ENCODE results near the gene ST8SIA6.
A peak's percentile ranks its signal among the peaks of the same experiment; 100 is the strongest.
"Not testable (repeated sequence)": the region's sequence is repeated elsewhere in the genome, so short reads cannot be mapped to it uniquely, and the experiment has no call there.

Gene ST8SIA6

DNA sequence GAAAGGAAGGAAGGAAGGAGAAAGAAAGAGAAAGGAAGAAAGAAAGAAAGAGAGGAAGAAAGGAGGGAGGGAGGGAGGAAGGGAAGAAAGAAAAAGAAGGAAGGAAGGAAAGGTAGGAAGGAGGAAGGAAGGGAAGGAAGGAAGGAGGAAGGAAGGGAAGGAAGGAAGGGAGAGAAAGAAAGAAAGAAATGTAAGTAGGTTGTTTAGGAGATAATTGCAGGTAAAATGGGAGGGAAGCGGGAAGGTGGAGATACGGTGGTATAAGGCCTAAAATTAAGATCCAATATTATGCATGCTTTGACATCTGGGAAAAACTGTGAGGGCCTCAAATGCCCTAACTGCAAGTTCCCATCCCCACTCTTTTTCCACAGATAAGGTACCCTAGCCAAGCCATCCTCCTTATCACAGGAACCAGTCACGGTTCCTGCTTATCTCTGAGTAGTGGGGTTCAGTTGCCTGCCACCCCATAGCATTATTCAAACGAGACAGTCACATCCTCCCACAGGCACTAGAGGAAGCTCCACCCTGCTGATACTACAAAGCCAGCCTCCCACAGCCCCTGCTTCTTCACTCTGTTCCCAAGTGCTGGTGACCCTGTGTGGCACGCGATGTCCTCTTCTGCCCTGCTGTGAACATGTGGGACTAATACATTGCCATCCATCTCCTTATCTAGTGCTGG is 28.7 kb downstream of the ST8SIA6 start:
- no peak for DNase-seq

DNA sequence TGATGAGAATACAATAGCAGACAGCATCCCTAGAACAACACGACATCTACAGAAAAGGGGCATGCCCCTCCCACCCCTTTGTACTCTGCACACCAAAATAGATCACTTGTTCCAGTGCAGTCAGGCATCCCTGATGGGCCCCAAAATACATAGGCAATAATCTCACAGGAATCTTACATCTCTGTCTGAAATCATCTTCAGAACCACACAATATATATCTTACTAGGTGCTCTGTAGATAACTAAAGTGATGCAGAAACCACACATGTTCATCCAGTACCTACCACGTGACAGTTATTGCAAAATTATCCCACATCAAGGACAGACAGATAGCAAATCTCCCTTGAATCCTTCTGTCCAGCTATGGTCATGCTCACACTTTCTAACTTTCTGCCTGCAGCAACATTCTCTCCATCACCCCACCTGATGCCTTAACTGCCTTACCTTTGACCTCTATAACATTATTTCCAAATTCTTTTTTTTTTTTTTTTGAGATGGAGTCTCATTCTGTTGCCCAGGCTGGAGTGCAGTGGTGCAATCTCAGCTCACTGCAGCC is 30.7 kb downstream of the ST8SIA6 start:
- DNase-seq: no peak

DNA sequence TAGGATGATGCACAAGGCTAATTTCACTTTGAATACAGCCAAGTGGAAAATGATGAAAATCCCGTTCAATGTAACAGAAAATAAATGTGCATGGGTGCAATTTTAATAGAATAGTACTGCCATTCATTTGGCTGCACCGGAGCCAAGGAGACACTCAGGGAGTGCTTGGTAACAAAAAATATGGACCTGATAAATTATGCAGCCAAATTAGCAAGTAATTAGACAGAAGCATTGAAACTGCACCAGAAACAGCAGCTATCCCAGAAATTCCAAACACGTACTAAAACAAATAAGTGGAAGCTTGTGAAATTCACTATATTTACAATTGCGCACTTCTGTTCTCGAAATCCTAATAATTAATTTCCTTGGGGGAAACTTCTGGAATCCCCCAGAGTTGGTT is 31.5 kb downstream of the ST8SIA6 start:
- DNase-seq: no peak

DNA sequence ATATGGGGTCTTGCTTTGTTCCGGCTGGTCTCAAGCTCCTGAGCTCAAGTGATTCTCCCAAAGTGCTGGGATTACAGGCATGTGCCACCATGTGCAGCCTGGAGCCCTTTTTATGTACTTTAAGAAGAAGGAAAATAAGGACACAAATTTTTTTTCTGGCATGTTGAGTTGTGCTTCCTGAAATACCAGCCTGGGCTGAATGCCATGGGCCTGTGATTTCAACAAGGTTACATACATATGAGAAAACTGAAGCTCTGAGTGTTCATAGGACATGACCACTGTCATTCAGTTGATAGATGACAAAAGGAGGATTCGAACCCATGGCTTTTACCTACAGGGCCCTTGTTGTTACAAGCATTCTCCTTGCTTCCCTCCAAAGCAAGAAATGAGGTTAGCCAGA is 36.1 kb downstream of the ST8SIA6 start:
- DNase-seq: no peak

DNA sequence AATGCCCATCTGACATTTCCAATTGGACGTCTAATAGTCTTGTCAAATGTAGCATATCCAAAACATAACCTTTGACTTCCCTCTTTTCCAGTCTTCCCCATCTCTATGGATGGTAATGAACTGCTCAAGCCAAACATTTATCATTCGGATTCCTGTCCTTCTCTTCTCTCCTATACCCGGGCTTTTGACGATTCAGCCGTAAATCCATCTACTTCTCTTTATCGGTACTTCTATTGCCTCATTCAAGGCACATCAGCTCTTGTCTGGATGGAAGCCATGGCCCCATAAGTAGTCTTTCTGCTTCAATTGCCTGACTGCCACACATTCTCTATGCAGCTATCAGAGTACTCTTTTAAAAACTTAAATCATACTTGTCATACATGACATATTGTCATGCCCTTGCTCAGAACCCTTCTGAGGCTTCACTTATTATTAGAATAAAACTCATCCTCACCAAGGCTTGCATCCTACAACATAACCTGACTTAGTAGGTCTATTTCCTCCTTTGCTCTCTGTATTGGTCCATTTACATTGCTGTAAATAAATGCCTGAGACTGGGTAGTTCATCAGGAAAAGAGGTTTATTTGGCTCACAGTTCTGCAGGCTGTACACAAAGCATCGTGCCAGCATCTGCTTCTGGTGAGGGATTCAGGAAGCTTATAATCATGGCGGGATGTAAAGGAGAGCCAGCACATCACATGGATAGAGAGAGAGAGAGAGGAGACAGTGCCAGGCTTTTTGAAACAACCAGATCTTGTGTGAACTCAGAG is 37.8 kb downstream of the ST8SIA6 start:
- no peak for DNase-seq

DNA sequence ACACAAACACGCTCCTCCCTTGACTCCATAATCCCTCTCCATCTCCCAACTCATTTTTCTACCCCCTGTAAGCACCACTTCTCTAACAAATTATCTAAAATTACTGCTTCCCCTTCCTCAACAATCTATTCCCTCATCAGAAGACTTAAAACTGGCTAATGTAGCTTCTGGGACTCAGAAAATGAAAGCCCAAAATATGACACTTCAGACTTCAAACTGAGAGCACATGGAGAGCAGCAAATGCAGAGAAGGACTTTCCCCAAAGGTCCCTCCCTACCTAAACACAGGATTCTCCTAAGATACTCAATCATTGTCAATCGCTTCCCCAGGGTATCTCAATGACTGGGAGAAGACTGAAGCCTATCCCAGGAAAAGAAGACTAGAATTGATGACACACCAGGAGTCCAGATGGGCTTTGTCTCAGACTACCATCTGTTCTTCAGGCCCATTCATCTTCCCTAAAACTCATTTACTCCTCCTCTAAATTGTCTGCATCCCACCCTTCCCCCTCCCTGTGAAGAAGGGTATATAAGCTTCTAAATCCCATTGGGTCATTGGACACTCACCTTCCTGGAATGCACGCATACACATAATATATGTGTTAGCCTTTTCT is 39.2 kb downstream of the ST8SIA6 start:
- no peak for DNase-seq

DNA sequence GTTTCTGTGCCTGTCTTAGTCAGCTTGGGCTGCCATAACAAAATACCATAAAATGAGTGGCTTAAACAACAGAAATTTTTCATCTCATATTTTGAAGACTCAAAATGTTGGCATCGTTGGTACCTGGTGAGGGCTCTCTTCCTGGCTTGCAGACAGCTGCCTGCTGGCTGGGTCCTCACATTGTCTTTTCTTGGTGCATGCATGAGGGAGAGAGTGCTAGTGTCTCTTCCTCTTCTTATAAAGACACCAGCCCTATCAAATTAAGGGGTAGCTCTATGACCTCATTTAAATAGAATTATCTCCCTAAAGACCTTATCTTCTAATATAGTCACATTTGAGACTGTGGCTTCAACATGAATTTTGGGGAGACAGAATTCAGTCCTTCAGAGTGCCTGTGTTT is 39.9 kb downstream of the ST8SIA6 start:
- no peak for DNase-seq

GRCh38 chr10:17413876-17414275 is 40.5 kb downstream of the ST8SIA6 start:
- no peak for DNase-seq

- no peak for DNase-seq
These were observed 42.1 kb downstream of the ST8SIA6 start for GRCh38 chr10:17412323-17412722.

DNA sequence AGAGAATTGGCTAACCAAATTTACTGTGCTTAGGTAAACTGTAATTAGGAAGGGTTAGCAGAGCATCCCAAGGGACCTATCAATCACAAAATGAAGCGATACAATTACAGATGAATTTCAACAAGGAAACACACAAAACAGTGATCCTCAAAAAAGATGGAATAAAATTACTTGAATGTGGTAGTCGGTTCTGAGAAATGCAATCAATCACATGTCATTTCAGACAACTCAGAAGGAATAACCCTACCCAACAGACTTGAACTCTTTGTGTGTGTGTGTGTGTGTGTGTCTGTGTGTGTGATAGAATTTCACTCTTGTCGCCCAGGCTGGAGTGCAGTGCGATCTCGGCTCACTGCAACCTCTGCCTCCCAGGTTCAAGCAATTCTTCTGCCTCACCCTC is 43.5 kb downstream of the ST8SIA6 start:
- DNase-seq: no peak

DNA sequence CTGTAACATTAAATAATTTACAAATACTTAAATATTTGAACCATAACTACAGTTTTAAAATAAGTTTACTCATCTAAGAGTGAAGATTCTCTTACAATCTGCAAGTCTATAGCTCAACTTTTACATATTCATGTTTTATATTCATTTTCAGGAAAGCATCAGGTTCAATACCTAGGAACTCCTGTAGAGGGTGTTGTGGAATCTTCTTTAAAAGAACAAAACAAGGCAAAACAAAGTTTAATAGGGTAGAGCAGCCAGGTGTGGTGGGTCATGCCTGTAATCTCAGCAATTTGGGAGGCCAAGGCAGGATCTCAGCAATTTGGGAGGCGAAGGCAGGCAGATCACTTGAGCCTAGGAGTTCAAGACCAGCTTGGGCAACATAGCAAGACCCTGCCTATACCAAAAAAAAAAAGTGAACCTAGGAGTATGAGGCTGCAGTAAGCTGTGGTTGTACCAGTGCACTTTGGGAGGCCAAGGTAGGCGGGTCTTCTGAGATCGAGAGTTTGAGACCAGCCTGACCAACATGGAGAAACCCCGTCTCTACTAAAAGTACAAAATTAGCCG is 45.1 kb downstream of the ST8SIA6 start:
- no peak for DNase-seq

DNA sequence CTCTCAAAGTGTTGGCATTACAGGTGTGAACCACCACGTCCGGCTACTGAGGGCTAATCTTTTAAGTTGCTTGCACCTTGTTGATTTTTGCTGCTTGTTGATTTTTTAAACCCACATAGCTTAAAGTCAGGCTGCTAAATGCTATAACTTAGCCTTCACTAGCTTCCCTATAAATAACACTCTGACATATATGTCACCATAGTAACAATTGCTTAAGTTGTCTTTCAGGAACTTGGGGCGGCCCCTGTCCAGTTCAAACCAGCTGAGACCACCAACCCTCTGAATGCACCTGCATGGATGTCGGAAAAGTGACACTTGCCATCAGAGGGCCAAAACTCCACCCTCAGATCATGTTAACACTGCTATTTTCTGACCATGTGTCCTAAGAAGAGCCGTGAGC is 47.3 kb downstream of the ST8SIA6 start:
- DNase-seq: no peak

DNA sequence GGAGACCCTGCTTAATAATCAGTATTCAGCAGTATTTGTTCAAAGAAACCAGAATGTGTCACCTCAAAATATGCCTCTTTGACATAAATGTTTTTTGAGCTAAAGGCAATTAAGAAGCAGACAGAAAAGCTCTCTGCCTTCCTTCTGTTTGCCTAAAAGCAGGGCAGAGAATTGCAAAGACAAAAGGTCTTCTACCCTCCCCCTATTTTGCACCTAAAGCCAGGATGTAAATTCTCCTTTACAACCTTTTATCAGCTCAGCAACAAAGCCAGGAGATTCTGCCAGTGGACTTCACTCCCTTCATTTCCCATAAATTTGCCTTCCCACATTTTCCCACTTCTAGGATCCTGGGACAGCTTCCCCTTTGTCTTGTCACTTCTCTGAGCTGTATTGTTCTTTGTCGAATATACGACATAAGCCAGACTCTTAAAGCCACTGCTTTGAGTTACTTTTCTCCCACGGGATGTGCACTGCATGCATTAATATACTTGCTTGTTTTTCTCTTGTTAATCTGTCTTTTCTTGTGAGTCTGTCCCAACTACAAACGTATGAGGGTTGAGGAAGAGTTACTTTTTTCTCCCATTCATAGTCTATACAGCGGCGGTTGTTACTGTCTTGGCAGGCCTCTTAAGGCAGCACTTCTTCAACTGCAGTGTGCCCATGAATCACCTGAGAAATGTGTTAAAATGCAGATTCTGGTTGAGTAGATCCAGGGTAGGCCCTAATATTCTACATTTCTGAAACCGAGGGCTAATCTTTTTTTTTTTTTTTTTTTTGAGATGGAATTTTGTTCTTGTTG is 48.2 kb downstream of the ST8SIA6 start:
- DNase-seq: no peak

- DNase-seq: no peak
These were observed 51.2 kb downstream of the ST8SIA6 start for GRCh38 chr10:17403161-17403560.

DNA sequence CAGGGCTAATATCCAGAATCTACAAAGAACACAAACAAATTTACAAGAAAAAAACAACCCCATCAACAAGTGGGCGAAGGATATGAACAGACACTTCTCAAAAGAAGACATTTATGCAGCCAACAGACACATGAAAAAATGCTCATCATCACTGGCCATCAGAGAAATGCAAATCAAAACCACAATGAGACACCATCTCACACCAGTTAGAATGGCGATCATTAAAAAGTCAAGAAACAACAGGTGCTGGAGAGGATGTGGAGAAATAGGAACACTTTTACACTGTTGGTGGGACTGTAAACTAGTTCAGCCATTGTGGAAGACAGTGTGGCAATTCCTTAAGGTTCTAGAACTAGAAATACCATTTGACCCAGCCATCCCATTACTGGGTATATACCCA is 52.4 kb downstream of the ST8SIA6 start:
- not testable (repeated sequence) for DNase-seq

DNA sequence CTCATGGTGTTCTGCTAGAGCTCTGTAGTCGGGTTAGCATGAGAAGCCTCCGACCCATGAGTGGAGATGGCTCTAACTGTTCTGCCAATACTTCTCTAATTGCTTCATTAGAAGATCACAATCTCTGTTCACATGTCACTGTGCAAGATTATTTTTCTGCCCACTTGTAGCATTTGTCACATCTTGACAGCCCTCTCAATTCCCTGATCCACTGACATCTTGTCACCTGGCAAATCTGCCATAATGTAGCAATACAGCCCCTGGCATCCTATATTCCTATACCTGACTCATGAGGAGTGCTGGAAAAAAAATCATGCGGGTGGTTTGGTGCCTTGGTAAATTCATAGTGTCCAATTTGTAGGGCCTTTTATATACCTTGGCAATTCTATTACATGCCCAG is 58.4 kb downstream of the ST8SIA6 start:
- no peak for DNase-seq

DNA sequence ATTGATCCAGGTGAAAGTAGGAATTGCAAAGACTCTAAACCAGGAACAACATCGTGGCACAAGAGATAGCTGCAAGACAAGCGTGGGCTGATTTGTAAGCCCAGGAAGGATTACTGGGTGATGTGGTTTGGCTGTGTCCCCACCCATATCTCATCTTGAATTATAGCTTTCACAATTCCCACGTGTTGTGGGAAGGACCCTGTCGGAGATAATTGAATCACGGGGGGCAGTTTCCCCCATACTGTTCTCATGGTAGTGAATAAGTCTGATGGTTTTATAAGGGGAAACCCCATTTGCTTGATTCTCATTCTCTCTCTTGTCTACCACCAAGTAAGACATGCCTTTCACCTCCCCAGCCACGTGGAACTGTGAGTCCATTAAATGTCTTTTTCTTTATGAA is 59.5 kb downstream of the ST8SIA6 start:
- no peak for DNase-seq

DNA sequence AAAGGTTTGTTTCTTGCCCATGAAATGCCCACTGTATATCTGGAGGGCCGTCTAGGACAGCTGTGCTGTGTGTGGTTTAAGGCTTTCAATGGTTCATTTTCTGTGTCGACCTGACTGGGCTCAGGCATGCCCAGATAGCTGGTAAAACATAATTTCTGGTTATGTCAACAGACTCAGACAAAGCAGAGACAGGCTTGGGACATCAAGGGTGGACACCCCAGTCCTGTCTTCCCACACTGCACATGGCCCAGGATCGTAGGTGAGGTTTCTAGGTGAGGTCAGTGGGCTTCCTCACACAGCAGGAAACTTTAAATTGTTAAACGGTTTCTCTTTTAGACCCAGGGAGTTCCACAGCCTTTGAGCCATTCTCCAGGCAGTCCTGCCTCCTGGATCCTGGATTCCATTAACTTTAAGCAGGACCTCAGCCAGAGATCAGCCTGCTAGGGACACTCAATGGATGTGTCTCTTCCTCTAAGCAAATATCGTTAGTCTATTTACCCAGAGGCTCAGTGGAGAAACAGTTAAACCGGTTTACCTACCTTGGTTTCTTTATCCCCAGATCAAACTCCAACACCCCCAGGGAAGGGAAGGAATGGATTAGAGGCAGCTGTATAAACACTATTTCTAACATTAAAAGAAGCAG is 66.4 kb downstream of the ST8SIA6 start:
- no peak for DNase-seq

- DNase-seq: peak; percentile 85
These were observed 67.7 kb downstream of the ST8SIA6 start for GRCh38 chr10:17386616-17387075.

DNA sequence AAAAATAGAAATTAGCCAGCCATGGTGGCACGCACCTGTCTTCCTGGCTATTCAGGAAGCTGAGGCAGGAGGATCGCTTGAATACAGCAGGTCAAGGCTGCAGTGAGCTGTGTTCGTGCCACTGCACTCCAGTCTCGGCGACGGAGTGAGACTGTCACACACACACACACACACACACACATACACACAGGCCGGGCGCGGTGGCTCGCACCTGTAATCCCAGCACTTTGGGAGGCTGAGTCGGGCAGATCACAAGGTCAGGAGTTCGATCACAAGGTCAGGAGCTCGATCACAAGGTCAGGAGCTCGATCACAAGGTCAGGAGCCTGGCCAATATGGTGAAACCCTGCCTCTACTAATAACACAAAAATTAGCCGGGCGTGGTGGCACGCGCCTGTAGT is 68.4 kb downstream of the ST8SIA6 start:
- no peak for DNase-seq

GRCh38 chr10:17385066-17385465 is 69.3 kb downstream of the ST8SIA6 start:
- DNase-seq: no peak

All from NCI-H1092 treated with DMSO at 0.1 percent for 48 hours (cell line).